Osteocyte (in vitro differentiated cells): ENCODE measurements around the gene TMEM117. TPM values are rescaled to one million over a fixed set of nuclear protein-coding genes. Genes with fewer than 3 reads are reported as not detected.
A peak's percentile ranks its signal among the peaks of the same experiment; 100 is the strongest.

Experiments
- DNase-seq: peaks from one replicate; pipeline ENCODE4 v3.0.0; 2021; ENCODE audit warnings: mixed read lengths; ENCODE audit not compliant: unreplicated experiment; ENCODE audit errors: extremely low spot score
- H3K27ac Mint-ChIP-seq: one replicate; pipeline ENCODE4 v1.8.0; 2021; ENCODE audit warnings: mild to moderate bottlenecking, mixed read lengths; ENCODE audit not compliant: unreplicated experiment
- H3K27me3 Mint-ChIP-seq: one replicate; pipeline ENCODE4 v1.8.0; 2021; ENCODE audit warnings: mixed read lengths; ENCODE audit not compliant: unreplicated experiment
- H3K36me3 Mint-ChIP-seq: one replicate; pipeline ENCODE4 v1.8.0; 2021; ENCODE audit warnings: mixed read lengths; ENCODE audit not compliant: unreplicated experiment
- H3K4me1 Mint-ChIP-seq: one replicate; pipeline ENCODE4 v1.8.0; 2021; ENCODE audit warnings: mixed read lengths; ENCODE audit not compliant: unreplicated experiment
- H3K4me3 Mint-ChIP-seq: one replicate; pipeline ENCODE4 v1.8.0; 2021; ENCODE audit warnings: mild to moderate bottlenecking, moderate library complexity, mixed read lengths; ENCODE audit not compliant: unreplicated experiment
- H3K9me3 Mint-ChIP-seq: one replicate; pipeline ENCODE4 v1.8.0; 2021; ENCODE audit warnings: mixed read lengths; ENCODE audit not compliant: unreplicated experiment
- CTCF ChIP-seq: fragments of 200-600 bp; sonication (generic); IDR thresholded peaks from 2 replicates; pipeline ENCODE4 v1.5.0; 2021; ENCODE audit warnings: antibody characterized with exemption, mild to moderate bottlenecking, moderate library complexity
- total RNA-seq: library from RNA; stranded (reverse); gene quantifications from 2 replicates; pipeline ENCODE4 v1.2.1, GENCODE V29; 2021

The TMEM117 gene
- total RNA-seq, 1 donor from 2014 or later: 14.2 TPM

- TF ChIP-seq CTCF: no peak
- Mint-ChIP-seq H3K27ac (no peak overlapping the region), H3K27me3 (no peaks in the 10 kb centered on the region), H3K36me3 (no peaks in the 10 kb centered on the region), H3K9me3 (peaks cover 6% of the 10 kb centered on the region), H3K4me3 (no peak overlapping the region), H3K4me1 (no peaks in the 10 kb centered on the region)
- DNase-seq: no peak
These were observed 477.3 kb downstream of the TMEM117 start for GRCh38 chr12:44313188-44313587.

- no peak for DNase-seq
- H3K4me1 Mint-ChIP-seq: no peaks in the 10 kb centered on the region
- H3K36me3 Mint-ChIP-seq: no peaks in the 10 kb centered on the region
- H3K9me3 Mint-ChIP-seq: peaks cover 6% of the 10 kb centered on the region
- no peak for TF ChIP-seq CTCF
- H3K27me3 Mint-ChIP-seq: no peaks in the 10 kb centered on the region
- no peak overlapping the region for H3K27ac Mint-ChIP-seq
- H3K4me3 Mint-ChIP-seq: no peak overlapping the region
These were observed 478.2 kb downstream of the TMEM117 start for GRCh38 chr12:44314007-44314500.

- peak; percentile 57 for TF ChIP-seq CTCF
- no peak overlapping the region for H3K4me3 Mint-ChIP-seq
- H3K36me3 Mint-ChIP-seq: no peaks in the 10 kb centered on the region
- no peaks in the 10 kb centered on the region for H3K27me3 Mint-ChIP-seq
- DNase-seq: no peak
- no peak overlapping the region for H3K27ac Mint-ChIP-seq
- peaks cover 6% of the 10 kb centered on the region for H3K9me3 Mint-ChIP-seq
- H3K4me1 Mint-ChIP-seq: no peaks in the 10 kb centered on the region
These were observed 481.8 kb downstream of the TMEM117 start for GRCh38 chr12:44317651-44318126.

- Mint-ChIP-seq H3K36me3 (no peaks in the 10 kb centered on the region), H3K27me3 (no peaks in the 10 kb centered on the region), H3K4me1 (no peaks in the 10 kb centered on the region), H3K4me3 (no peak overlapping the region), H3K9me3 (no peaks in the 10 kb centered on the region), H3K27ac (no peak overlapping the region)
- no peak for TF ChIP-seq CTCF
- DNase-seq: no peak
These were observed 495.4 kb downstream of the TMEM117 start for GRCh38 chr12:44331269-44331668.

GRCh38 chr12:44334347-44334746 lies 498.5 kb downstream of the TMEM117 start:
- Mint-ChIP-seq H3K9me3 (no peaks in the 10 kb centered on the region), H3K27ac (no peak overlapping the region), H3K27me3 (no peaks in the 10 kb centered on the region), H3K36me3 (no peaks in the 10 kb centered on the region), H3K4me1 (no peaks in the 10 kb centered on the region), H3K4me3 (no peak overlapping the region)
- DNase-seq: no peak
- no peak for TF ChIP-seq CTCF
